ENCODE measurements around the gene OR12D1. TPM values are rescaled to one million over a fixed set of nuclear protein-coding genes. Genes with fewer than 3 reads are reported as not detected.

The OR12D1 gene
- total and polyA plus RNA-seq, 2 of the 4 experiments (the other 2 are of a cell fraction): not detected

- CTCF ChIA-PET: no interaction called here
- intact Hi-C loops (cut with micrococcal nuclease) (no loop called here), dilution Hi-C loops (cut with HindIII; ENCODE audit: low sequenced_read_pairs, unreplicated experiment) (no loop called here)
Observed at GRCh38 chr6:29375191-29375590, 39.5 kb upstream of the OR12D1 start, which contains the start of gene OR12D3. Gene OR12D3 (minus strand): TSS chr6:29375291. CDS start chr6:29375287, 4 bp downstream.

More at GRCh38 chr6:29375191-29375590, 39.5 kb upstream of the OR12D1 start, which contains the start of gene OR12D3:
- no peak within 1 kb of the TSS for H3K9ac ChIP-seq (ENCODE audit: low read depth, low read length)
- H3K9me1 ChIP-seq (ENCODE audit: insufficient read depth, low read length): no peaks in the 10 kb centered on the region
- no peak within 1 kb of the TSS for H3K27ac ChIP-seq (ENCODE audit: insufficient read depth, low read length)
- no peak within 1 kb of the TSS for H2BK5ac ChIP-seq (ENCODE audit: low read depth, low read length, poor library complexity, severe bottlenecking)
- H2AK9ac ChIP-seq (replicated peaks; ENCODE audit: low read depth, low read length, poor library complexity): no peak within 1 kb of the TSS
- H3K14ac ChIP-seq (replicated peaks; ENCODE audit: low read depth, low read length): no peak within 1 kb of the TSS
- DNase-seq (no peak), ATAC-seq (ENCODE audit: low read depth) (no peak)
- no peaks in the 10 kb centered on the region for H3K27me3 ChIP-seq (ENCODE audit: control insufficient read depth, insufficient read depth, low read length)
- H2BK120ac ChIP-seq (ENCODE audit: low read depth, low read length): no peak within 1 kb of the TSS
- no peak within 1 kb of the TSS for H3K23ac ChIP-seq (ENCODE audit: low read depth, low read length)
- no peak within 1 kb of the TSS for H3K56ac ChIP-seq (ENCODE audit: extremely low read depth, insufficient read depth, low read length)
- no peak within 1 kb of the TSS for H4K8ac ChIP-seq (ENCODE audit: low read depth in 2 of 2, low read length in 2 of 2)
- H4K5ac ChIP-seq (ENCODE audit: low read depth, low read length): no peak within 1 kb of the TSS
- no peak within 1 kb of the TSS for H2AK5ac ChIP-seq (ENCODE audit: low read depth, low read length)
- H3K4me2 ChIP-seq (ENCODE audit: low read depth, low read length): no peak within 1 kb of the TSS
- no peaks in the 10 kb centered on the region for H3K79me1 ChIP-seq (ENCODE audit: low read depth in 1 of 2, low read length in 2 of 2)
- TF ChIP-seq RFX5 (IDR thresholded peaks at IDR 0.05; ENCODE audit: low read depth, low read length) (no peak), MXI1 (IDR thresholded peaks at IDR 0.05; ENCODE audit: borderline replicate concordance, low read depth, low read length) (no peak), CTCF (conservative IDR thresholded peaks at IDR 0.05; ENCODE audit: low read depth, low read length) (no peak), NFE2L2 (IDR thresholded peaks at IDR 0.05; ENCODE audit: low read depth, low read length) (no peak), FOS (IDR thresholded peaks at IDR 0.05; ENCODE audit: low read depth, low read length) (no peak), MAZ (IDR thresholded peaks at IDR 0.05; ENCODE audit: borderline replicate concordance, low read depth, low read length) (no peak), CHD1 (IDR thresholded peaks at IDR 0.05; ENCODE audit: low read depth, low read length) (no peak), ELK1 (IDR thresholded peaks at IDR 0.05; ENCODE audit: borderline replicate concordance, low read depth, low read length) (no peak), SMC3 (IDR thresholded peaks at IDR 0.05; ENCODE audit: low read depth, low read length) (no peak)
- no peaks in the 10 kb centered on the region for H3K4me1 ChIP-seq (ENCODE audit: control insufficient read depth, insufficient read depth, low read length)
- BruUV-seq (replicated peaks): no TSS peak
- POLR2A ChIA-PET (ENCODE audit: unreplicated experiment): no interaction called here
- no peak within 1 kb of the TSS for H3K4me3 ChIP-seq (ENCODE audit: insufficient read depth, low read depth, low read length)
- H3K4ac ChIP-seq (ENCODE audit: low read depth, low read length): no peak within 1 kb of the TSS
- no peaks in the 10 kb centered on the region for H4K20me1 ChIP-seq (ENCODE audit: insufficient read depth, low read length)
- no peak within 1 kb of the TSS for H2BK15ac ChIP-seq (ENCODE audit: low read depth, low read length)
- H4K91ac ChIP-seq (ENCODE audit: insufficient read depth, low read depth, low read length): no peak within 1 kb of the TSS
- no CpG with 5 or more reads among the region's 1 CpG for WGBS, 2 experiments (ENCODE audit: extremely low coverage in 2 of 2, insufficient read length in 1 of 2)
- no peak within 1 kb of the TSS for H2AFZ ChIP-seq (replicated peaks; ENCODE audit: low read length, poor library complexity)
- H3K36me3 ChIP-seq (ENCODE audit: control insufficient read depth, insufficient read depth, low read length): no peaks in the 10 kb centered on the region
- H3K18ac ChIP-seq (ENCODE audit: low read depth, low read length): no peak within 1 kb of the TSS
- peaks cover 8% of the 10 kb centered on the region; the same call in 1 of the 2 replicates for H3K9me3 ChIP-seq (ENCODE audit: control insufficient read depth, insufficient read depth, low read length)
- H2BK20ac ChIP-seq (ENCODE audit: low read depth, low read length): no peak within 1 kb of the TSS
- in situ Hi-C loops (cut with MboI; ENCODE audit: low sequenced_read_pairs): no loop called here

Measured in IMR-90 (cell line).